ENCODE data around the gene CALML6.

GRCh38 chr1:1940123-1940425 lies 25.0 kb downstream of the CALML6 start:
- TF ChIP-seq CTCF (IDR thresholded peaks at IDR 0.05) (no peak), POLR2A (IDR thresholded peaks at IDR 0.05) (no peak)

All from thyroid gland (tissue), 4 donors.